Central memory CD8-positive, alpha-beta T cell (primary cell): Measurements from ENCODE around the gene PMF1.

Source experiments
- ATAC-seq: fragments of 150-1000 bp; cut with Tn5 transposase; replicated peaks from 2 replicates; pipeline ENCODE4 v1.10.0; 2022; ENCODE audit warnings: mild to moderate bottlenecking, moderate FRiP score, moderate number of reproducible peaks; ENCODE audit not compliant: poor library complexity, severe bottlenecking; ENCODE audit errors: extremely low read depth
- DNase-seq, 2 donors: peaks; one replicate each; pipeline ENCODE4 v3.0.0; 2021; ENCODE audit warnings: low spot score in 2 of 2
- H3K27ac Mint-ChIP-seq: one replicate; pipeline ENCODE4 v1.8.0; 2022; ENCODE audit warnings: low read depth, mild to moderate bottlenecking, moderate library complexity, mixed read lengths
- H3K27me3 Mint-ChIP-seq: one replicate; pipeline ENCODE4 v1.8.0; 2022; ENCODE audit warnings: mixed read lengths
- H3K36me3 Mint-ChIP-seq: one replicate; pipeline ENCODE4 v1.8.0; 2022; ENCODE audit warnings: mild to moderate bottlenecking, moderate library complexity, mixed read lengths; ENCODE audit not compliant: insufficient read depth
- H3K4me1 Mint-ChIP-seq: one replicate; pipeline ENCODE4 v1.8.0; 2022; ENCODE audit warnings: mixed read lengths
- H3K4me3 Mint-ChIP-seq: one replicate; pipeline ENCODE4 v1.8.0; 2022; ENCODE audit warnings: mild to moderate bottlenecking, moderate library complexity, mixed read lengths
- H3K9me3 Mint-ChIP-seq: one replicate; pipeline ENCODE4 v1.8.0; 2022; ENCODE audit warnings: mixed read lengths

The PMF1 gene

DNA sequence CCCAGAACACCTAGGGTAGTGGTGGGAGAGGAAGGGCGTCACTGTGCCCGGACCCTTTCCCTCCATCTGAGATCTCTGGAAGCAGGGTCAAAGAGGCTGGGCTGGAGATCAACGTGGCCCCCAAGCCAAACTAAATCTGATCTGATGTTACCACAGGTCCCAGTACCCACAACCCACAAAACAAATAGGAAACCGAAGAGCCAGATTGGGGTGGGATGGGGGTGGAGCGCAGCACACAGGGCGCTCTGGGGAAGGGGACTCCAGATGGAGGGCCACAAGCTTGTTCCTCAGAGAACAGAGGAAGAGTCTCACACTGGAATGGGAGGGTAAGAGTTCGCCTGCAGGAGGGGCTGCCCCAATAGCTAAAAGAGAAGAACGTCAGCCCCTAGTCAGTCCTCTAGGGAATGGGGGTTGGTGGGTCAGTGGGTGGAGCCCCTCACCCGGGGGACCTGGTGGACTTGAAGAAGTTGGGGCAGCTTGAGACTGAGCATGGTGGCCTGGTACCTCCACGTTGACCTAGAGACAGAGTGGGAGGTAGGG is 33.5 kb downstream of the PMF1 start:
- H3K27me3 Mint-ChIP-seq, result no peaks in the 10 kb centered on the region
- peaks cover 20% of the 10 kb centered on the region for H3K36me3 Mint-ChIP-seq
- peak overlapping the region; percentile 86 for H3K4me3 Mint-ChIP-seq
- H3K4me1 Mint-ChIP-seq, result peaks cover 15% of the 10 kb centered on the region
- no peak for DNase-seq
- no peaks in the 10 kb centered on the region for H3K9me3 Mint-ChIP-seq
- H3K27ac Mint-ChIP-seq, result peak overlapping the region; percentile 82
- ATAC-seq, result no peak

GRCh38 chr1:156246781-156247459 is 34.1 kb downstream of the PMF1 start:
- DNase-seq (no peak), ATAC-seq (no peak)
- Mint-ChIP-seq H3K36me3 (peaks cover 18% of the 10 kb centered on the region), H3K27ac (no peak overlapping the region), H3K9me3 (no peaks in the 10 kb centered on the region), H3K4me1 (peaks cover 15% of the 10 kb centered on the region), H3K27me3 (no peaks in the 10 kb centered on the region), H3K4me3 (peak overlapping the region; percentile 36)

DNA sequence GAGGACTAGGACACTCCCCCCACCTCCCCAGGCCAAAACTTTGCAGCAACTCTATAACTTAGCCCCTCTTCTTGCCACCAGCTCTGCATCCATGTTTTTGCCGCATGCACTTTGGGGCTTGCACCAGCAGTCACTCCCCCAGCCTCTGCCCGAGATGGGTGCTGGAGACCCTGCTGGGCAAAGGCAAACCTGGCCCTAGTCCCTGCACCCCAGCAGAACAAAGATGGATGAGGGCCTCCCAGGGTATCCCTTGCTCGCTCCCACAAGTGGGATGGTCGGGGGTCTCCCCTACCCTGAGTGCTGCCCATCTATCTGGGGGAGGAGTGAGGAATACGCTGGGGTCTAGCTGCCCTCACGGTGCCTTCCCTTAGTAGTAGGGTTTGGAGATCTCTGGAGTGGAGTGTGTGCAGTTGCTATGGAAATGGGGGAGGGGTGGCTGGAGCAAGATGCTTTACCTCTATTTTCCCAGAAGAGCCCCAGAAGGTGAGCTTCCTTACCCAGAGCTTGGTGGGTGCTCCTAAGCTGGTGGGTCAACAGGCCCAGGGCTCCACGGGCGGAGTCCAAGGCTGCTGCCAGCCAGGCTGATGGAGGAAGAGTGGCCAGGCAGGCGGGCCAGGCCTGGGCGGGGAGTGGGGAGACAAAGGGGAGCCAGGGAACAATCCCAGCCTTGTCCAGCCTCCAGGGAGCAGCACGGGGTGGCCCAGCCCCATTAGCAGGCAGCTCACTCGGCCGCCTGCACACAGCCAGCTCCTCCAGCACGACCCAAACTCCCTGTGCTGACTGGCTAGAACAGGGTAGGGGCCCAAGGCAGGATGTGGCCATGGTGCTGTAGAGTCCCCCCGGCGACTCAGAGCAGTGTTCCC is 34.9 kb downstream of the PMF1 start, which contains the start of gene PAQR6:
PAQR6 (minus strand) TSS at position 597 of the 863 bp plus-strand sequence. CDS start 1,325 bp downstream, outside the sequence.
- ATAC-seq (no peak), DNase-seq (no peak)
- no peaks in the 10 kb centered on the region for H3K9me3 Mint-ChIP-seq
- no peaks in the 10 kb centered on the region for H3K27me3 Mint-ChIP-seq
- peak within 1 kb of the TSS; percentile 36 for H3K4me3 Mint-ChIP-seq
- peak within 1 kb of the TSS; percentile 44 for H3K27ac Mint-ChIP-seq
- peaks cover 15% of the 10 kb centered on the region for H3K4me1 Mint-ChIP-seq
- peaks cover 19% of the 10 kb centered on the region for H3K36me3 Mint-ChIP-seq

DNA sequence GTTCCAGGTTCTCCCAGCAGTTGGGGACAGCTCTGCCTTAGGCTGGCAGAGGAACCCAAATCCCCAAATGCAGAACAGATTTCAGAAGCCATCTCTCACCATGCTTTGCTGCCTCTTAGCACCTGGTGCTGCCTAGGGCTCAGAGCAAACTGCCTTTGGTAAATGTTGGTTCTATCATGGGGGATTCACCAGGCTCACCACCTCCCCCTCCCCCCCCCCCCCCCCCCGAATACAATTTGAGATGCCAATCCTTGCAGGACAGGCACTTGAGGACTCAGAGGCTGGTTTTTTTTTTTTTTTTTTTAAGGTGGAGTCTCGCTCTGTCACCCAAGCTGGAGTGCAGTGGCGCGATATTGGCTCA is 35.5 kb downstream of the PMF1 start:
- Mint-ChIP-seq H3K9me3 (no peaks in the 10 kb centered on the region), H3K4me1 (peaks cover 15% of the 10 kb centered on the region), H3K4me3 (no peak overlapping the region), H3K36me3 (peaks cover 21% of the 10 kb centered on the region), H3K27me3 (no peaks in the 10 kb centered on the region), H3K27ac (peak overlapping the region; percentile 44)
- DNase-seq, result no peak
- ATAC-seq, result no peak

GRCh38 chr1:156249593-156249992 is 36.8 kb downstream of the PMF1 start:
- DNase-seq, result no peak
- Mint-ChIP-seq H3K4me3 (no peak overlapping the region), H3K4me1 (peaks cover 11% of the 10 kb centered on the region), H3K27ac (no peak overlapping the region), H3K27me3 (no peaks in the 10 kb centered on the region), H3K36me3 (peaks cover 24% of the 10 kb centered on the region), H3K9me3 (no peaks in the 10 kb centered on the region)
- no peak for ATAC-seq

- H3K36me3 Mint-ChIP-seq, result peaks cover 33% of the 10 kb centered on the region
These were observed 38.7 kb downstream of the PMF1 start for GRCh38 chr1:156251527-156251926.

GRCh38 chr1:156253634-156254033 is 40.8 kb downstream of the PMF1 start:
- no peak overlapping the region for H3K4me3 Mint-ChIP-seq
- no peaks in the 10 kb centered on the region for H3K9me3 Mint-ChIP-seq
- no peak overlapping the region for H3K27ac Mint-ChIP-seq

More at GRCh38 chr1:156251527-156251926, 38.7 kb downstream of the PMF1 start:
- Mint-ChIP-seq H3K4me1 (no peaks in the 10 kb centered on the region), H3K27me3 (no peaks in the 10 kb centered on the region), H3K9me3 (no peaks in the 10 kb centered on the region), H3K27ac (no peak overlapping the region), H3K4me3 (no peak overlapping the region)
- no peak for DNase-seq
- no peak for ATAC-seq

DNA sequence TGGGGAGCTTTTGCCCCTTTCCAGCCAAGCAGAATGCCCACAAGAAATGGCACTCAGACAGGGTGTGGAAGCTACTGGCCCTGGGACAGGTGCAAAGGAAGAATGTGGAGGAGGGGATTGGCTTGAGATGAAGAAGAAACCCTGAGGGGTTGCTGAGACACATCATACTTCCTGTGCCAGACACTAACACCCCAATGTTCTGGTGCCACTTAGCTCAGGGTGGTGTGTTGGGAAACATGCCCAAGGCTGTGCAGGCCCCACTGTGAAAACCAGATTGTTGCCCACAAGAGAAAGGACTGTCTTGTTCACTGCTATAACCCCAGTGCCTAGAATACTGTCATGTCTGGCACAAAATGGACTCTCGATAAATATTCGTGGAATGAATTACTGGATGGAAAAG is 44.9 kb downstream of the PMF1 start:
- Mint-ChIP-seq H3K4me1 (no peaks in the 10 kb centered on the region), H3K27ac (no peak overlapping the region), H3K4me3 (no peak overlapping the region), H3K36me3 (peaks cover 65% of the 10 kb centered on the region), H3K27me3 (no peaks in the 10 kb centered on the region), H3K9me3 (no peaks in the 10 kb centered on the region)
- DNase-seq, result no peak
- peak; percentile 32 for ATAC-seq

More at GRCh38 chr1:156253634-156254033, 40.8 kb downstream of the PMF1 start:
- Mint-ChIP-seq H3K4me1 (no peaks in the 10 kb centered on the region), H3K36me3 (peaks cover 46% of the 10 kb centered on the region), H3K27me3 (no peaks in the 10 kb centered on the region)
- no peak for ATAC-seq
- no peak for DNase-seq

DNA sequence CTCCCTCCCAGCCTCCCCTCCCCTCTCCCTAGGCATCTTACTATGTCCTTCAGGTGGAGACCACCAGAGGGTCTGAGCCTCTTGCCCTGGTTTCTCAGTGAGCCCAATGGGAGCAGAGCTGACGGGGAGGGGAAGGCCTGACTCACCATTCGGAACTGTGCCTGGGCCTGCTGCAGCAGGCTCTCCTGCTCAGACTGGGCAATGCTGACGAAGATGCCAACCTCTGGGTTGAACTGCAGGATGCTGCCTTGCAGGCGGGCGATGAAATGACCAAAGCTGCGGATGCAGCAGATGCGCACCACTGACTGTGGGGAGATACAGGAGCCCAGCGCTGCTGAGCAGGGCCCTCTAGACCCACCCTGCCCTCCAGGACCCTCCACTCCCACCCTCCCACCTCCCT is 46.1 kb downstream of the PMF1 start:
- no peaks in the 10 kb centered on the region for H3K4me1 Mint-ChIP-seq
- no peak for DNase-seq
- no peak for ATAC-seq
- H3K36me3 Mint-ChIP-seq, result peaks cover 68% of the 10 kb centered on the region
- H3K27ac Mint-ChIP-seq, result no peak overlapping the region
- H3K4me3 Mint-ChIP-seq, result no peak overlapping the region
- no peaks in the 10 kb centered on the region for H3K27me3 Mint-ChIP-seq
- no peaks in the 10 kb centered on the region for H3K9me3 Mint-ChIP-seq

DNA sequence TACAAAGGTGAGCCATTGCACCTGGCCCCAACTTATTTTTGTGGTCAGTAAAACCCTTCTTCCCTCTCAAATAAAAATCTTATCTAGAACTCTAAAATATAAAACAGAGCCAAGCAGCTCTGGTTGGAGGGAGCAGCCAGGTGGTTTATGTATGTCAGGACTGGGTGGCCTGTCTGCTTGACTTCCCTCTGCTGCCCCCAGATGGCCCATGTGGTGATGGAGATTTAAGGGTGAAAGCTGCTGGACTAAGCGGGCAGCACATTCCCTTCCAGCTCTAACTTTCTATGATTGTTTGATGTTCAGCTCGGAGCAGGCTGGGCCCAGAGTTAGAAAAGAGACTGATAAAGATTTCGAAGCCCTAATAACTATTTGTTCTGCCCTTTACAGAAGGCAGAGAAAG is 47.0 kb downstream of the PMF1 start:
- no peaks in the 10 kb centered on the region for H3K4me1 Mint-ChIP-seq
- DNase-seq, result no peak
- H3K27ac Mint-ChIP-seq, result no peak overlapping the region
- peaks cover 71% of the 10 kb centered on the region for H3K36me3 Mint-ChIP-seq
- no peaks in the 10 kb centered on the region for H3K9me3 Mint-ChIP-seq
- no peaks in the 10 kb centered on the region for H3K27me3 Mint-ChIP-seq
- no peak for ATAC-seq
- no peak overlapping the region for H3K4me3 Mint-ChIP-seq

DNA sequence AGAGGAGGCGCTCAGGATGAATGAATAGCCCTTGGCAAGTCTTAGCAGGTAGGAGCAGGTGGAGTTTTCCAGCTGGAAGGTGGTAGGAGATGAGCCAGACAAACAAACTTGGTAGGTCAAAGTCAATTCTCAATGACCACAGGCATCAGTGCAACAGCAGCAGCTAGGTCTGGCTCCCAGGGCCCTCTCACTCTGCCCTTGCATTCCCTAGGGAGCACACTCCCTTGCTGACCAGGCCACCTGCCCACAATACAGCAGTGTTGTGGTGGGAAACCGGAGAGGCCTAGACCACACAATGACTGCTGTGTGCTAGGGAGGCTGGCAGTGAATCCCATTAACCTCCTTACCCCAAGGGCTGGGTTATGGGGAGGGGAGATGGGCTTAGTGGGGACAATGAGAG is 48.1 kb downstream of the PMF1 start:
- no peaks in the 10 kb centered on the region for H3K4me1 Mint-ChIP-seq
- no peaks in the 10 kb centered on the region for H3K9me3 Mint-ChIP-seq
- no peaks in the 10 kb centered on the region for H3K27me3 Mint-ChIP-seq
- peaks cover 75% of the 10 kb centered on the region for H3K36me3 Mint-ChIP-seq
- DNase-seq, result no peak
- peak overlapping the region; percentile 2 for H3K27ac Mint-ChIP-seq
- ATAC-seq, result no peak
- no peak overlapping the region for H3K4me3 Mint-ChIP-seq

DNA sequence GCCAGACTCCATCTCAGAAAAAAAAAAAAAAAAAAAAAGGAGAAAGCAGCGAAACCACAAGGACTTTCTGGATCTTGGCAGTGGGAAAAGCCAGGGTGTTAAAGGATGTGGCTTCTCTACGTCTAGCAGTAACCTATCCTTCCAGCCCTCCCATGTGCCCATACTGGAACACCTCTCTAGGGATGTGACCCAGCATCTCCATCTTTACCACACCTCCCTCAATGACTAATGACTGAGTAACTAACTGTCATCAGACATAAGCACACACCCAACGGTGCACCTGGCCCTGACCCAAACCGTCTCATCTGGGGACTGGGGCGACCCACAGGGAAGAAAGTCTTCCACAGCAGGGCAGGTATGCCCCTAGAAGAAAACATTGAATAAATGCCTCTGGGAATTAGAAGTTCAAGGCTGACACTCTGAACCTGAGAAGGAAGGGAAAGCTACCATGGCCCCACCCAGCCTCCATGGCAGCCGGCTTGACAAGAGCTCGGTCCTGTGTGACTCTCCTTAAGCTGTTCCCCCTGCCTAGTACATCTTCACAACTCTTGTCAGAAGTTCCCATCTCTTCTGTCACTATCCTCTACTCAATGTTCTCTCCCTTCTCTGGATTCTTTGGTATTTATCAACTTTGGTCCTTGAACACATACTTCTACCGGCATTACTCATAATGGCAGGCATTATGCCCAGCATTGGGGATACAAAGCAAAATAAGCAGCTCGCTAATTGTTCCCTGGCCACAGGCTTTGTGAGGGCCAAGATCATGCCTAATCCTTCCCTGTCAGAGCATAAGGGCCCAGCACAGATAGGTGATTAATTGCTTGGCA is 49.9 kb downstream of the PMF1 start:
- H3K9me3 Mint-ChIP-seq, result no peaks in the 10 kb centered on the region
- H3K4me1 Mint-ChIP-seq, result no peaks in the 10 kb centered on the region
- no peak for DNase-seq
- H3K4me3 Mint-ChIP-seq, result no peak overlapping the region
- peaks cover 72% of the 10 kb centered on the region for H3K36me3 Mint-ChIP-seq
- no peak overlapping the region for H3K27ac Mint-ChIP-seq
- ATAC-seq, result no peak
- no peaks in the 10 kb centered on the region for H3K27me3 Mint-ChIP-seq
